HG03558 (cell line): ENCODE measurements around the gene ITPR1.
"Not testable (repeated sequence)": the region's sequence is repeated elsewhere in the genome, so short reads cannot be mapped to it uniquely, and the experiment has no call there.

ENCODE experiments used
- ATAC-seq: cut with Tn5 transposase; IDR thresholded peaks from one replicate; pipeline ENCODE4 v1.9.1; 2021; ENCODE audit warnings: moderate number of reproducible peaks; ENCODE audit not compliant: unreplicated experiment; ENCODE audit errors: extremely low read depth

ITPR1 gene

GRCh38 chr3:4587838-4588105 is 94.6 kb downstream of the ITPR1 start:
- ATAC-seq, result no peak

GRCh38 chr3:4588466-4588865 is 95.3 kb downstream of the ITPR1 start:
- ATAC-seq, result no peak

GRCh38 chr3:4589475-4590097 is 96.4 kb downstream of the ITPR1 start:
- no peak for ATAC-seq

GRCh38 chr3:4590849-4591248 is 97.7 kb downstream of the ITPR1 start:
- not testable (repeated sequence) for ATAC-seq

- ATAC-seq, result no peak
These were observed 98.5 kb downstream of the ITPR1 start for GRCh38 chr3:4591669-4592068.

GRCh38 chr3:4593014-4593413 is 99.9 kb downstream of the ITPR1 start:
- no peak for ATAC-seq

GRCh38 chr3:4595710-4596113 is 102.6 kb downstream of the ITPR1 start:
- no peak for ATAC-seq

- ATAC-seq, result no peak
These were observed 103.5 kb downstream of the ITPR1 start for GRCh38 chr3:4596612-4597011.

GRCh38 chr3:4597208-4597985 is 104.2 kb downstream of the ITPR1 start:
- no peak for ATAC-seq

- ATAC-seq, result not testable (repeated sequence)
These were observed 105.1 kb downstream of the ITPR1 start for GRCh38 chr3:4598232-4598631.

- no peak for ATAC-seq
These were observed 106.5 kb downstream of the ITPR1 start for GRCh38 chr3:4599612-4600011.

- ATAC-seq, result no peak
These were observed 107.3 kb downstream of the ITPR1 start for GRCh38 chr3:4600493-4600892.

GRCh38 chr3:4601892-4602291 is 108.7 kb downstream of the ITPR1 start:
- ATAC-seq, result no peak

GRCh38 chr3:4604693-4605092 is 111.5 kb downstream of the ITPR1 start:
- ATAC-seq, result no peak

GRCh38 chr3:4606911-4607310 is 113.8 kb downstream of the ITPR1 start:
- ATAC-seq, result no peak

GRCh38 chr3:4613366-4613765 is 120.2 kb downstream of the ITPR1 start:
- ATAC-seq, result no peak

GRCh38 chr3:4614070-4614469 is 120.9 kb downstream of the ITPR1 start:
- no peak for ATAC-seq

- no peak for ATAC-seq
These were observed 121.8 kb downstream of the ITPR1 start for GRCh38 chr3:4614927-4615326.

GRCh38 chr3:4615750-4616149 is 122.6 kb downstream of the ITPR1 start:
- ATAC-seq, result no peak

- ATAC-seq, result no peak
These were observed 130.4 kb downstream of the ITPR1 start for GRCh38 chr3:4623421-4623999.

- ATAC-seq, result no peak
These were observed 134.7 kb downstream of the ITPR1 start for GRCh38 chr3:4627651-4628375.
